IMR-90 (cell line): ENCODE data around the gene UNC13B. TPM values are rescaled to one million over a fixed set of nuclear protein-coding genes. Genes with fewer than 3 reads are reported as not detected.

Source experiments
- ATAC-seq: fragments of 200-7000 bp; cut with Tn5 transposase; 2 replicates; pipeline ENCODE4 v1.9.1; 2020; ENCODE audit warnings: low read depth, mild to moderate bottlenecking, moderate library complexity
- BruUV-seq: library from RNA; stranded (reverse); fragments of 400-500 nt; replicated peaks from 2 replicates; lab custom pipeline; 2021; lab: Mats Ljungman, UMichigan
- CTCF ChIA-PET: fragments of 300-600 bp; formaldehyde crosslinking; extraction: SDS; loops from one replicate; lab custom pipeline; 2021; ENCODE audit warnings: antibody characterized with exemption; lab: Yijun Ruan, JAX
- POLR2A ChIA-PET: fragments of 300-600 bp; sonication (Branson Sonifier 250); formaldehyde crosslinking; loops from one replicate; lab custom pipeline; 2022; ENCODE audit warnings: antibody characterized with exemption; ENCODE audit not compliant: unreplicated experiment; lab: Charles Lee
- DNase-seq: peaks from one replicate; pipeline ENCODE4 v3.0.0; 2013
- H2AFZ ChIP-seq: replicated peaks from 2 replicates; pipeline ENCODE3; 2013; ENCODE audit warnings: low read length, mild to moderate bottlenecking; ENCODE audit not compliant: poor library complexity
- H2AK5ac ChIP-seq: 2 replicates; pipeline ENCODE4 v1.6.1; 2013; ENCODE audit warnings: low read depth, low read length, inconsistent platforms
- H2AK9ac ChIP-seq: replicated peaks from 2 replicates; pipeline ENCODE3; 2013; ENCODE audit warnings: mild to moderate bottlenecking, low read depth, low read length, moderate library complexity; ENCODE audit not compliant: poor library complexity
- H2BK120ac ChIP-seq: 2 replicates; pipeline ENCODE4 v1.6.1; 2013; ENCODE audit warnings: low read depth, low read length, inconsistent platforms
- H2BK15ac ChIP-seq: 3 replicates; pipeline ENCODE4 v1.6.1; 2013; ENCODE audit warnings: low read depth, low read length, inconsistent platforms
- H2BK20ac ChIP-seq: 2 replicates; pipeline ENCODE4 v1.6.1; 2013; ENCODE audit warnings: low read depth, mild to moderate bottlenecking, inconsistent platforms, low read length, moderate library complexity
- H2BK5ac ChIP-seq: 2 replicates; pipeline ENCODE4 v1.6.1; 2013; ENCODE audit warnings: mild to moderate bottlenecking, low read depth, low read length, inconsistent platforms; ENCODE audit not compliant: poor library complexity, severe bottlenecking
- H3K14ac ChIP-seq: replicated peaks from 2 replicates; pipeline ENCODE4 v1.6.1; 2013; ENCODE audit warnings: low read depth, low read length, inconsistent platforms
- H3K18ac ChIP-seq: 2 replicates; pipeline ENCODE4 v1.6.1; 2013; ENCODE audit warnings: low read depth, low read length, control low read depth
- H3K23ac ChIP-seq: 2 replicates; pipeline ENCODE4 v1.6.1; 2013; ENCODE audit warnings: low read depth, low read length, inconsistent platforms
- H3K27ac ChIP-seq: 2 replicates; pipeline ENCODE4 v1.5.1; 2013; ENCODE audit warnings: mild to moderate bottlenecking, control low read depth, low read length; ENCODE audit not compliant: insufficient read depth
- H3K27me3 ChIP-seq: 2 replicates; pipeline ENCODE4 v1.6.1; 2013; ENCODE audit warnings: low read length; ENCODE audit not compliant: control insufficient read depth, insufficient read depth
- H3K36me3 ChIP-seq: 2 replicates; pipeline ENCODE4 v1.6.1; 2013; ENCODE audit warnings: low read length, mixed read lengths; ENCODE audit not compliant: control insufficient read depth, insufficient read depth
- H3K4ac ChIP-seq: 2 replicates; pipeline ENCODE4 v1.6.1; 2013; ENCODE audit warnings: low read depth, low read length, inconsistent platforms
- H3K4me1 ChIP-seq: 2 replicates; pipeline ENCODE4 v1.6.1; 2013; ENCODE audit warnings: low read length, mixed read lengths; ENCODE audit not compliant: control insufficient read depth, insufficient read depth
- H3K4me2 ChIP-seq: 2 replicates; pipeline ENCODE4 v1.6.1; 2013; ENCODE audit warnings: low read depth, mild to moderate bottlenecking, control low read depth, low read length, moderate library complexity
- H3K4me3 ChIP-seq: 2 replicates; pipeline ENCODE4 v1.5.1; 2013; ENCODE audit warnings: low read depth, mild to moderate bottlenecking, control low read depth, low read length, moderate library complexity; ENCODE audit not compliant: insufficient read depth
- H3K56ac ChIP-seq: 2 replicates; pipeline ENCODE4 v1.6.1; 2013; ENCODE audit warnings: low read length, inconsistent platforms; ENCODE audit not compliant: insufficient read depth; ENCODE audit errors: extremely low read depth
- H3K79me1 ChIP-seq, 2 experiments: 2 replicates each; pipeline ENCODE4 v1.6.1; 2013; ENCODE audit warnings: low read length in 2 of 2, inconsistent platforms in 1 of 2, low read depth in 1 of 2
- H3K9ac ChIP-seq: 2 replicates; pipeline ENCODE4 v1.6.1; 2013; ENCODE audit warnings: low read depth, low read length, control low read depth
- H3K9me1 ChIP-seq: 2 replicates; pipeline ENCODE4 v1.6.1; 2013; ENCODE audit warnings: low read length, inconsistent platforms; ENCODE audit not compliant: insufficient read depth
- H3K9me3 ChIP-seq: 2 replicates; pipeline ENCODE4 v1.6.1; 2013; ENCODE audit warnings: low read length; ENCODE audit not compliant: control insufficient read depth, insufficient read depth
- H4K20me1 ChIP-seq: 2 replicates; pipeline ENCODE4 v1.6.1; 2013; ENCODE audit warnings: low read length, inconsistent platforms; ENCODE audit not compliant: insufficient read depth
- H4K5ac ChIP-seq: 2 replicates; pipeline ENCODE4 v1.6.1; 2013; ENCODE audit warnings: mild to moderate bottlenecking, low read depth, low read length, control low read depth
- H4K8ac ChIP-seq, 2 experiments: 2 replicates each; pipeline ENCODE4 v1.6.1; 2013; ENCODE audit warnings: low read depth in 2 of 2, low read length in 2 of 2, control low read depth in 1 of 2, inconsistent platforms in 1 of 2
- H4K91ac ChIP-seq: 2 replicates; pipeline ENCODE4 v1.6.1; 2013; ENCODE audit warnings: low read depth, low read length, inconsistent platforms; ENCODE audit not compliant: insufficient read depth
- BHLHE40 ChIP-seq: fragments of 150-350 bp; IDR thresholded peaks from 2 replicates; pipeline ENCODE4 v1.6.1; 2016; ENCODE audit warnings: mild to moderate bottlenecking, low read depth, low read length
- CEBPB ChIP-seq: IDR thresholded peaks from 2 replicates; pipeline ENCODE4 v1.6.1; 2012; ENCODE audit warnings: low read depth, low read length, improper control_type of control experiment
- CHD1 ChIP-seq: IDR thresholded peaks from 2 replicates; pipeline ENCODE4 v1.6.1; 2012; ENCODE audit warnings: low read depth, low read length, improper control_type of control experiment
- FOS ChIP-seq: fragments of 150-350 bp; IDR thresholded peaks from 2 replicates; pipeline ENCODE4 v1.6.1; 2016; ENCODE audit warnings: low read depth, low read length
- MAFK ChIP-seq: IDR thresholded peaks from 2 replicates; pipeline ENCODE4 v1.6.1; 2012; ENCODE audit warnings: low read depth, low read length, improper control_type of control experiment
- MAZ ChIP-seq: IDR thresholded peaks from 2 replicates; pipeline ENCODE4 v1.6.1; 2012; ENCODE audit warnings: low read depth, mild to moderate bottlenecking, low read length, improper control_type of control experiment, moderate library complexity, borderline replicate concordance
- MXI1 ChIP-seq: IDR thresholded peaks from 2 replicates; pipeline ENCODE4 v1.6.1; 2012; ENCODE audit warnings: low read depth, mild to moderate bottlenecking, low read length, moderate library complexity, borderline replicate concordance
- NFE2L2 ChIP-seq: fragments of 150-350 bp; IDR thresholded peaks from 2 replicates; pipeline ENCODE4 v1.6.1; 2016; ENCODE audit warnings: low read depth, mild to moderate bottlenecking, low read length
- POLR2A ChIP-seq: IDR thresholded peaks from 2 replicates; pipeline ENCODE4 v1.6.1; 2012; ENCODE audit warnings: mild to moderate bottlenecking, low read depth, low read length
- RAD21 ChIP-seq: IDR thresholded peaks from 2 replicates; pipeline ENCODE4 v1.6.1; 2012; ENCODE audit warnings: low read length, improper control_type of control experiment
- RCOR1 ChIP-seq: IDR thresholded peaks from 2 replicates; pipeline ENCODE4 v1.6.1; 2012; ENCODE audit warnings: mild to moderate bottlenecking, low read length, improper control_type of control experiment; ENCODE audit not compliant: insufficient replicate concordance
- RFX5 ChIP-seq: IDR thresholded peaks from 2 replicates; pipeline ENCODE4 v1.8.0; 2012; ENCODE audit warnings: low read depth, mild to moderate bottlenecking, low read length, moderate library complexity
- SMC3 ChIP-seq: fragments of 150-350 bp; IDR thresholded peaks from 2 replicates; pipeline ENCODE4 v1.6.1; 2016; ENCODE audit warnings: low read depth, mild to moderate bottlenecking, antibody characterized with exemption, low read length, moderate library complexity
- USF2 ChIP-seq: fragments of 150-350 bp; IDR thresholded peaks from 2 replicates; pipeline ENCODE4 v1.6.1; 2017; ENCODE audit warnings: mild to moderate bottlenecking, antibody characterized with exemption, low read length, low read depth
- WGBS, 2 experiments: methylation state at CpG; one replicate each; pipeline versions ENCODE4 v1.1.5 to v1.1.7; 2013; ENCODE audit warnings: missing lambda C conversion rate in 2 of 2; ENCODE audit not compliant: insufficient read length in 1 of 2; ENCODE audit errors: extremely low coverage in 2 of 2; 5-methylcytosine and 5-hydroxymethylcytosine counted together
- dilution Hi-C: fragments of 300-500 bp; cut with HindIII; formaldehyde crosslinking; loops from one replicate; pipeline ENCODE4 v1.14.3; 2018; ENCODE audit warnings: low sequenced_read_pairs; ENCODE audit not compliant: unreplicated experiment
- in situ Hi-C: fragments of 300-500 bp; cut with MboI; formaldehyde crosslinking; loops from 3 replicates; pipeline ENCODE4 v1.14.3; 2019; ENCODE audit warnings: low sequenced_read_pairs, inconsistent platforms, mixed read lengths
- intact Hi-C: fragments of 100-400 bp; cut with micrococcal nuclease; formaldehyde crosslinking; loops from 2 replicates; pipeline ENCODE4 v1.10.0; 2022
- polyA plus RNA-seq, 3 experiments: library from polyadenylated mRNA; depleted of rRNA; stranded (reverse); fragments of >200 nt; gene quantifications; 2 replicates each; pipeline ENCODE4 v1.2.3, GENCODE V29; 2012; ENCODE audit warnings: low replicate concordance in 1 of 3
- total RNA-seq: library from RNA; depleted of rRNA; stranded (reverse); fragments of >200 nt; gene quantifications from 2 replicates; pipeline ENCODE4 v1.2.3, GENCODE V29; 2012
- TF ChIP-seq, protein P1 (sequence below): conservative IDR thresholded peaks from 2 replicates; pipeline ENCODE4 v1.5.1; 2012; ENCODE audit warnings: mild to moderate bottlenecking, low read depth, low read length, improper control_type of control experiment
- TF ChIP-seq, protein P2 (sequence below): fragments of 150-350 bp; IDR thresholded peaks from 2 replicates; pipeline ENCODE4 v1.6.1; 2016; ENCODE audit warnings: low read depth, mild to moderate bottlenecking, low read length, moderate library complexity, borderline replicate concordance

The UNC13B gene
- total and polyA plus RNA-seq, 2 of the 4 experiments (the other 2 are of a cell fraction) = 7.5 to 14.3 TPM

DNA sequence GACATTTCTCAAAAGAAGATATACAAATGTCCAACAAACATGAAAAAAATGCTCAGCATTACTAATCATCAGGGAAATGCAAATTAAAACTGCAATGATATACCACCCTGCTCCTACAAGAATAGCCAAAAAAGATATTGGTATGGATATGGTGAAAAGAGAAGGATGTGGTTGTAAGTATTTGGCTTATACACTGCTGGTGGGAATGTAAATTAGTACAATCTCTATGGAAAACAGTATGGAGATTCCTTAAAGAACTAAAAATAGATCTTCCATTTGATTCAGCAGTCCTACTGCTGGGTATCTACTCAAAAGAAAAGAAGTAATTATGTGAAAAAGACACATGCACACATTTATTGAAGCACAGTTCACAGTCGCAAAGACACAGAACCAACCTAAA lies 260.5 kb downstream of the UNC13B start:
- no peak overlapping the region for H2BK120ac ChIP-seq
- no peak overlapping the region for H3K9ac ChIP-seq
- ATAC-seq (no peak), DNase-seq (no peak)
- no peak overlapping the region for H3K4me3 ChIP-seq
- TF ChIP-seq CEBPB (no peak), FOS (no peak), RCOR1 (no peak), MXI1 (no peak), CHD1 (no peak), NFE2L2 (no peak), POLR2A (no peak), MAZ (no peak), RAD21 (no peak), RFX5 (no peak), USF2 (no peak), BHLHE40 (no peak), SMC3 (no peak), MAFK (no peak)
- TF ChIP-seq, protein P1, sequence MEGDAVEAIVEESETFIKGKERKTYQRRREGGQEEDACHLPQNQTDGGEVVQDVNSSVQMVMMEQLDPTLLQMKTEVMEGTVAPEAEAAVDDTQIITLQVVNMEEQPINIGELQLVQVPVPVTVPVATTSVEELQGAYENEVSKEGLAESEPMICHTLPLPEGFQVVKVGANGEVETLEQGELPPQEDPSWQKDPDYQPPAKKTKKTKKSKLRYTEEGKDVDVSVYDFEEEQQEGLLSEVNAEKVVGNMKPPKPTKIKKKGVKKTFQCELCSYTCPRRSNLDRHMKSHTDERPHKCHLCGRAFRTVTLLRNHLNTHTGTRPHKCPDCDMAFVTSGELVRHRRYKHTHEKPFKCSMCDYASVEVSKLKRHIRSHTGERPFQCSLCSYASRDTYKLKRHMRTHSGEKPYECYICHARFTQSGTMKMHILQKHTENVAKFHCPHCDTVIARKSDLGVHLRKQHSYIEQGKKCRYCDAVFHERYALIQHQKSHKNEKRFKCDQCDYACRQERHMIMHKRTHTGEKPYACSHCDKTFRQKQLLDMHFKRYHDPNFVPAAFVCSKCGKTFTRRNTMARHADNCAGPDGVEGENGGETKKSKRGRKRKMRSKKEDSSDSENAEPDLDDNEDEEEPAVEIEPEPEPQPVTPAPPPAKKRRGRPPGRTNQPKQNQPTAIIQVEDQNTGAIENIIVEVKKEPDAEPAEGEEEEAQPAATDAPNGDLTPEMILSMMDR = no peak
- TF ChIP-seq, protein P2, sequence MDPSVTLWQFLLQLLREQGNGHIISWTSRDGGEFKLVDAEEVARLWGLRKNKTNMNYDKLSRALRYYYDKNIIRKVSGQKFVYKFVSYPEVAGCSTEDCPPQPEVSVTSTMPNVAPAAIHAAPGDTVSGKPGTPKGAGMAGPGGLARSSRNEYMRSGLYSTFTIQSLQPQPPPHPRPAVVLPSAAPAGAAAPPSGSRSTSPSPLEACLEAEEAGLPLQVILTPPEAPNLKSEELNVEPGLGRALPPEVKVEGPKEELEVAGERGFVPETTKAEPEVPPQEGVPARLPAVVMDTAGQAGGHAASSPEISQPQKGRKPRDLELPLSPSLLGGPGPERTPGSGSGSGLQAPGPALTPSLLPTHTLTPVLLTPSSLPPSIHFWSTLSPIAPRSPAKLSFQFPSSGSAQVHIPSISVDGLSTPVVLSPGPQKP = no peak
- H2BK5ac ChIP-seq = no peak overlapping the region
- intact Hi-C loops = no loop called here
- no peak overlapping the region for H3K4me2 ChIP-seq
- H3K4ac ChIP-seq = no peak overlapping the region
- no TSS peak for BruUV-seq
- dilution Hi-C loops = no loop called here
- H4K91ac ChIP-seq = no peak overlapping the region
- CTCF ChIA-PET = no interaction called here
- no peak overlapping the region for H2BK20ac ChIP-seq
- H4K20me1 ChIP-seq = no peaks in the 10 kb centered on the region
- no peak overlapping the region for H3K18ac ChIP-seq
- no peak overlapping the region for H3K56ac ChIP-seq
- in situ Hi-C loops = no loop called here
- no peak overlapping the region for H2AFZ ChIP-seq
- H3K36me3 ChIP-seq = no peaks in the 10 kb centered on the region
- no peak overlapping the region for H2BK15ac ChIP-seq
- H3K79me1 ChIP-seq = no peaks in the 10 kb centered on the region
- H3K9me3 ChIP-seq = no peaks in the 10 kb centered on the region
- H3K23ac ChIP-seq = no peak overlapping the region
- H3K27ac ChIP-seq = no peak overlapping the region
- no peak overlapping the region for H4K8ac ChIP-seq
- no peaks in the 10 kb centered on the region for H3K4me1 ChIP-seq
- no CpG with 5 or more reads among the region's 1 CpG for WGBS, 2 experiments
- H4K5ac ChIP-seq = no peak overlapping the region
- H3K14ac ChIP-seq = no peak overlapping the region
- no peak overlapping the region for H2AK9ac ChIP-seq
- H2AK5ac ChIP-seq = no peak overlapping the region
- peaks cover 3% of the 10 kb centered on the region; the same call in 1 of the 2 replicates for H3K27me3 ChIP-seq
- POLR2A ChIA-PET = no interaction called here
- no peaks in the 10 kb centered on the region for H3K9me1 ChIP-seq
